GM21529 (cell line): ENCODE data around the gene THBS3.
"Not testable (repeated sequence)": the region's sequence is repeated elsewhere in the genome, so short reads cannot be mapped to it uniquely, and the experiment has no call there.

Experiments
- ATAC-seq: cut with Tn5 transposase; IDR thresholded peaks from one replicate; pipeline ENCODE4 v1.9.1; 2021; ENCODE audit not compliant: unreplicated experiment

THBS3 gene

DNA sequence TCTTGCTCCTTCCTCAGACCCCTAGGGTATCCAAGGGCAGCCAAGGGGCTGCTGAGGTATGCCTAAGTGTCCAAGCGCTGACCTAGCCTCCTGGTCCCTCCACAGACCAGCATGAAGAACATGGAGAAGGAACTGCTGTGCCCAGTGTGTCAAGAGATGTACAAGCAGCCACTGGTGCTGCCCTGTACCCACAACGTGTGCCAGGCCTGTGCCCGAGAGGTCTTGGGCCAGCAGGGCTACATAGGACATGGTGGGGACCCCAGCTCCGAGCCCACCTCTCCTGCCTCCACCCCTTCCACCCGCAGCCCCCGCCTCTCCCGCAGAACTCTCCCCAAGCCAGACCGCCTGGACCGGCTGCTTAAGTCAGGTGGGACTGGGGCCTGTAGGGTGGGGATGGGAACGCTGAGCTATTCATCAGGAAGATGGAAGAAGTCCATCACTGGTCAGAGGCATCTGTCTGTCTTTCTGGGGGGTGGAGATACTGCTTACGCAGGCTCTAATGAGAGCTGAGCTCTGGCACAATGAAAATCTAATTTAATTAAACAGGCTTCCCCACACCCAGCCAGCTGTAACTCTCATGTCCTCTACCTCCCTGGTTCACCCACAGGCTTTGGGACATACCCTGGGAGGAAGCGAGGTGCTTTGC lies 32.3 kb downstream of the THBS3 start:
- ATAC-seq, result no peak

DNA sequence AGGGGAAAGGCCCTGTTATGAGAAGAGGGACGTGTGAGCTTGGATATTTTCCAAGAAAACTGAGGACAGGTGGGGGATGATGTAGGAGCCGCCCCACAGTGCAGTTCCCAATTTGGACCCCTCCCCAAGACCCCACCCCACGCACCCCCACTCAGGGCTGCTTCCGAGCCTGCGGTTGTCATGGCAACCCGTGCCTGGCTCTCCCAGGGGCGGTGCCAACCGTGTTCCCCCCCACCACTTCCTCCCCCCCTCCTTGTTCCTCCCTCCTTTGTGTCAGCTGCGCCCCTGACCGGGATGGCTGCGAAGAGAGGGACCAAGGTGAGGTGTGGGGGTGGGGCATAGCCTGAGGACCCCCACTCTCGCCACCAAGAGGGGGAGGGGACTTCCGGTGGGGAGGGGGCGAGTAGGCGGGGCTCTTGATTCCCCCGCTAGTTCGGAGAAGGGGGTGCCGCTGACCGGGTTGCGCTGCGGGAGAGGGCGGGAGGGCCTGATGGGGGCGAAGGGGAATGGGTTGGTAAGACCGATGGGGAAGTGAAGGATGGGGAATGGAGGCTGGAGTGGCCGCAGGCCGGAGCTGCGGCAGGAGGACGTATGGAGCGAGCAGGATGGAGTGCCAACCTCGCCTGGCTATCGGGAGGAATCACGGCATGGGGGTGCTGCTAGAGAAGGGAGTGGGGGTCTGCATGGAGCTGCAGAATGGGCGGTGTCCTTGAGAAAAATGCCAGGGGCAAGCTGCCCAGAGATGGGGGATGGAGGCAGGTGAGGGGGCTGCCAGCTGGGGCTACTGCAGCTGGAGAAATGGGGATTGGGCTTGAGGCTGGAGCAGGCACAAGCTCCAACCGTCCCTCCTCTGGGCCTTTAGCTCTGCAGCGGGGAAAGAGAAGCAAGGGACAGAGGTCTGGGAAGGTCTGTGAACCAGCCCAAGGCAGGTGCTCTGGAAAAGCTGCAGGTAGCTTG lies 33.1 kb downstream of the THBS3 start:
- no peak for ATAC-seq

DNA sequence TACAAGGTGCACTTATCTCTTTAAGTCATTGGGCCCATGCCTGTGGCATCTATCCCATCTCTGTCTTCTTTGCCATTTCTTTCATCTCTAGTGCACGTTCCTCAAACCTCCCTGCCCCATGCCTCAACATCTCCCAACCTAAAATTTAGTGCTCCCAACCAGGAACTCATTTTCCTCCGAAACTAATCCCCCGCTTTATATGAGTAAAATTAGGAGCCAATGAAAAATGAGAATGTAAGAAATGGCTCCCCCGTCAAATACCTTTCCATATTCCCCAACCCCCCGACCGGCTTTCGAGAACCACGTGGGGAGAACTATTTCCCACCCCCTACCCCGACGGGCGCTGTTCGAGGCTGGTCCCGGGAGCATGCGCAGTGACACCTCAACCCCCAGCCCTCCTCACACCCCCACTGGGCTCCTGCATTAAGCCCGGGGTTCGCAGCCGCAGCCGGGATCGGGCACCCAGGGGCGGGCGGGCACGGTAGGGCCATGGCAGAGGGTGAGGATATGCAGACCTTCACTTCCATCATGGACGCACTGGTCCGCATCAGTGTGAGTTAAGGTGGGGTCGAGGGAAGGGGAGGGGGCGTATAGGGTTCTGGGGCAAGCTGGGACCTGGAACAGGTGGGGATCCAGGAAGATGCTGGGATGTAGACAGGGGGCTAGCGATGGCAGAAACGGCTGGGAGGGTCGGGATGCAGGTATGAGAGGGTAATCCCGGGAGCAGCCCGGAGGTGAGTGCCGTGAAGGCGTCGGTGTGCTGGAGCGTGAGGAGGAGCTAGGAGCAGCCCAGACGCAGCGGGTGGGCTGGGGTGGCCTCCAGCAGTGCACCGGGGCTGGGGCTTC lies 34.0 kb downstream of the THBS3 start, which contains the start of gene TRIM46:
Gene TRIM46, plus strand, starts transcription at position 372 of the 846 bp plus-strand sequence. Its CDS starts 118 bp downstream, at position 490.
- no peak for ATAC-seq

DNA sequence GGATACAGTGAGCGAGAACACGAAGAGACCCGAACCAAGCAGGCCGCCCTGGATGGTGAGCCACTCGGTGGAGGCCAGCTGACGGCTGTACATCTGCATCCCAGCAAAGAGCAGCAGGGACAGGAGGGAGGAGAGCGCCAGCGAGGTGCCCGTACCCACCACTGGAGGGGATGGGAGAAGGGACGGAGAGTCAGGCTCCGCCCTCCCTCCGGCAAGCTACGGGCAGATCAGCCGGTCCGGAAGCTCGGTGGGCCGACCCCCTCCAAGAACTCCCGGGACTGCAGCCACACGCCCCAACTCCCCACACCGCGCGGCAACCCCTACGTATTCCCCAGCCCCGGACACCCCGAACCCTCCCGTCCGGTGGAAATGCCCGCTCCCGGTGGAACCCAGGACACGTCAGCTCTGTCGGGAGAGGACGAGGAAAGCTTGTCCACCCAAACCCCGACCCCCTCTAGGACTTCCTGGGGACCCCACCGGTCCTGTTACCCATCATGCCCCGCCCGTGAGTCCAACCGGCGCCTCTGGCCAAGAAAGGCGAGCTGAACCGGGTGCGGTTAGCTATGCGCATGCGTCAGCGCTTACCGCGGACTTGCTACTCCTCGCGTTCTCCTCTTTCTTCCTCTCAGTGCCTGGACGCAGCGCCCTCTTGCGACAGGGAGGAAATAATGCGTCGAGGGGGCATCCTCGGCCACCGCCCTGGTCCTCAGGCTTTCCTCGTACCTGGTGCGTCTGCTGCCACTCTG lies 34.8 kb downstream of the THBS3 start, which contains the start of gene KRTCAP2:
Gene KRTCAP2, minus strand, starts transcription at position 573 of the 746 bp plus-strand sequence. Its CDS starts 80 bp downstream, at position 493.
- peak; percentile 62 for ATAC-seq

DNA sequence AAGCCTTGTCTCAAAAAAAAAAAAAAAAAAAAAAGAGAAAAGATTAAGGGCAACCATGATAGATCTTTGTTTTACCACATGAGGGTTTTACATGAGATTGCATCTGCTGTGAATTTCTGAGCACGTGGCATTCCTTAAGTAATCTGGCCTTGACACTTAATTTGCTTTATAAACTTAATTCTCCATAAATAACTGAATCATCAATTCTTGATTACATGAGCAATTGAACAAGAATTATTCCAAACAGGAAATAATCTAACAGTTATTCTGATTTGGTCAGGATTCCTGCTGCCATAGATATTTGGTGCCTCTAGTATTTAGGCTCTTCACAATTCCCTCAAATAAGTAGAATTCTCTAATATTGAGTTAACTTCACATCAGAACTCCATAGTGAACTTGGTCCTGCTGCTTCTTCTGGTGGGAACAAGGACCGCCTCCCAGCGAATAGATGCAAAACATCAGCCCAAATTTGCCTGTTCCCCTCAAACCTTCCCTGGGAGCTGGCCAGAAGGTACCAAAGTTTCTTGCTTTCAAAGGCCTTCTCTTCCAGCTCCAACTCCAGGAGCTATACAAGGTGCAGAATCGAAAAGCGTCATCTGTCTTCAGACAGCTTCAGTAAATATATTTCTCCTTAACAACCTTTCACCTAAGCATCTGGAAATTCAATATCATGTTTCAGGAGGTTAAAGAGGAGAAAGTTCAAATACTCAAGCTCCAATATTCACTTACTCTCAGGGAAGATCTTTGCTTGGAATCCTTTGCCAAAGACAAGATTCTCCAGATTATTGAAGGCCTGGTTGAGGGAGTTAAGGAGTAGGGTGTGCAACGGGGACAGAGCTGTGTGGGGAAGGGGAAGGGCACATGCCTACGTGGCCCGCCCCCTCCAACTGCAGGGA lies 35.6 kb downstream of the THBS3 start:
- ATAC-seq, result peak; percentile 4

- no peak for ATAC-seq
Measured at GRCh38 chr1:155170806-155171205, 36.9 kb downstream of the THBS3 start.

DNA sequence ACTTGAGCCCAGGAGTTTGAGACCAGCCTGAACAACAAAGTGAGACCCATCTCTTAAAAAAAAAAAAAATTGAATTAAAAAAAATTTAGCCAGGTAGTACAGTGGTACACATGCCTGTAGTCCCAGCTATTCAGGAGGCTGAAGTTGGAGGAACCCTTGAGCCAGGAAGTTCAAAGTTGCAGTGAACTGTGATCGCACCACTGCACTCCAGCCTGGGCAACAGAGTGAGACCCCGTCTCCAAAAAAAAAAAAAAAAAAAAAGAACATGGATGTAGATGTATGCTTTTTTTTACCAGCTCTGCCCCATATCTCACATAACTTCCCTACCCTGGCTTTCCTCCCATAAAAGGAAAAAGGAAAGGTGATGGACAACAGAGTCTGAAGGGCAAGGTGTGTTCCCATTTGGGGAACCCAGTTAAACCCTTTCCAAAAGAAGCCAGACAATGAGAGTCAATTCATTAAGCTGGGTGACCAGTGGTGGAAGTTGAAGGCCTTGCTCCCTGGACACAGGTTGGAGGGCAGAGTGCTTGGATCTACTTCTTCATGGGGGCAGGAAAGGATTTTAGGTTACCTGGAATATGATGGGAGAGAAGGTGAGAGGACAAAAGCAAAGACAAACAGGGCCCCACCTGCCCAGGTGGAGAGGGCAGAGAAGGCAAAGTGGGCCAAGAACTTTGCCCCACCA lies 37.5 kb downstream of the THBS3 start:
- no peak for ATAC-seq

DNA sequence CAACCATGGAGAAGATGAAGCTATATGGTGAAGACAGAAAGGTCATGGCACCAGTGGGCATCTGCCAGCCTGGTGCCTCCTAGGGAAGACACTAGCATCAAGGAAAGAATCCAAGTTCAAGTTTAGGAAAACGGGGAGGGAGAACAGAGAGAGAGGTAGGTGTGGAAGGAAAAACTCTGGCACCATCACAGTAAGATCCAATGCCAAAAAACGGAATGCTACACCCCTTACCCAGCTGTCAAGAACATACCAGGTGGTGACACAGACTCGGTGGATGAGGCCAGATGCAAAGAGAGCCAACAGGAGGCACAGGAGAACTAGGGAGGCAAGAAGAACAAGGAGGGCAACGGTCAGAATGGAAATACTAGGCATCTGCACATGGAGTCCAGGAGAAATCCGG lies 38.2 kb downstream of the THBS3 start:
- ATAC-seq, result no peak

GRCh38 chr1:155168456-155169210 lies 39.1 kb downstream of the THBS3 start:
- no peak for ATAC-seq

DNA sequence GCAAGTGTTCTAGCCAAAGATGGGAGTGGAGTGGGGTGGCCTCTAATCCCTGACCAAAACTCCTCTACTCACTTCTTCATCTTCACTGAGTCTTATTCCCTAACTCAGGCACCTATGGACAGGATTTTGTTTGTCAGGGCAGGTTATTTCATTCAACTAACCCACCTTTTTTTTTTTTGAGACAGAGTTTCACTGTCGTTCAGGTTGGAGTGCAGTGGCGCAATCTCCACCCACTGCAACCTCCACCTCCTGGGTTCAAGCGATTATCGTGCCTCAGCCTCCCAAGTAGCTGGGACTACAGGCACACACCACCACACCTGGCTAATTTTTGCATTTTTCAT lies 39.6 kb downstream of the THBS3 start:
- not testable (repeated sequence) for ATAC-seq

GRCh38 chr1:155167166-155168104 lies 40.3 kb downstream of the THBS3 start:
- peak; percentile 47 for ATAC-seq

DNA sequence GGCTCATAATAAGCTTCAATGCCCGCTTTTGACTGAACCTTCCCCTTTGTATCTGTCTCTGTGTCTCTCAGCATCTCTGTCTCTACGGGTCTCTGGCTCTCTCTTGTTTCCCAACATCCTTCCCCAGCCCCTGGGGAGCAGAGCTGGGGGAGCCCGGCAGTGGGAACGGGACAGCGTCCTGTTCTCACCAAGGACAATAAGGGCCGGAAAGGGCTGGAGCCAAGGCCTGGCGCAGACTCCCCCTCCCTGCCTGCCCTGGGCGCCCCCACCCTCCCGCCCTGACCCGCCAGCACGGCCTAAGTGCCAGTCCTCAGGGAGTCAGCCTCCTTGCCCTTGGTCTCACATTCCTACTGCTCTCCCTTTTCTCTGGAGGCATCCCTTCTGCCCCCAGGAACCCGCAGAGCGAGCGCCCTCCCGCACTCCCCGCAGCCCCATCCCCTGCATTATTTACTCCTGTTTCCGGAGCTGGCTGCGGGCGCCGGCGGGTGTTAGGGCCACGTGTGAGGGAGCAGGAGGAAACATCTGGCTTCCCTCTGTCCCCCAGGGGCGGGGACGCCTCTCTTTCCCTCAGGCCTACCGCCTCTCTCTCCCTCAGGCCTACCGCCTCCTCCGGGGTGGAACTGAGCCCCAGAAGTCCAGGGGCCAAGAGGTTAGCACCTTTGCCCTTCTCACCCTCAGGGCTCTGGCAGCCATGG lies 41.1 kb downstream of the THBS3 start:
- no peak for ATAC-seq

GRCh38 chr1:155166051-155166470 lies 41.6 kb downstream of the THBS3 start:
- no peak for ATAC-seq

DNA sequence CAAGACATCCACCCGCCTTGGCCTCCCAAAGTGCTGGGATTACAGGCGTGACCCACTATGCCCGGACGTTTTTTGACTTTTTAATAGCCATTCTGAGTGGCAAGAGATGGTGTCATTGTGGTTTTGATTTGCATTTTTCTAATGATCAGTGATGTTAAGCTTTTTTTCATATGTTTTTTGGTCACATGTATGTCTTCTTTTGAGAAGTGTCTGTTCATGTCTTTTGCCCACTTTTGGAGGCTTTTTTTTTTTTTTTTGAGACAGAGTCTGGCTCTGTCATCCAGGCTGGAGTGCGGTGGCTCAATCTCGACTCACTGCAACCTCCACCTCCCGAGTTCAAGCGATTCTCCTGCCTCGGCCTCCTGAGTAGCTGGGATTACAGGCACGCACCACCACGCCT lies 43.1 kb downstream of the THBS3 start:
- ATAC-seq, result not testable (repeated sequence)

GRCh38 chr1:155163785-155164184 lies 43.9 kb downstream of the THBS3 start:
- ATAC-seq, result not testable (repeated sequence)

DNA sequence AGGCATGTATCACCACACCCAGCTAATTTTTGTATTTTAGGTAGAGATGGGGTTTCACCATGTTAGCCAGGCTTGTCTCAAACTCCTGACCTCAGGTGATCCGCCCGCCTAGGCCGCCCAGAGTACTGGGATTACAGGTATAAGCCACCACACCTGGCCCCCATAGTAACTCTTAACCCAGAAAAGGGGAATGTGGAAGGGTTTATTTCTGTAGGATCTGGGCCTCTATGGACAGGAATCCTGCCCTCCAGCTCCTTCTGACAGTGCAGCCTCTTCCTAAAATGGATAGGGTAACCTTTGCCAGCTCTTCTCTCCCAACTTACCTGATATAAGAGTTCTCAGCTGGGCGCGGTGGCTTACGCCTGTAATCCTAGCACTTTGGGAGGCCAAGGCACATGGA lies 45.1 kb downstream of the THBS3 start:
- not testable (repeated sequence) for ATAC-seq
